ENCODE results near the gene NFS1.

Gene NFS1

DNA sequence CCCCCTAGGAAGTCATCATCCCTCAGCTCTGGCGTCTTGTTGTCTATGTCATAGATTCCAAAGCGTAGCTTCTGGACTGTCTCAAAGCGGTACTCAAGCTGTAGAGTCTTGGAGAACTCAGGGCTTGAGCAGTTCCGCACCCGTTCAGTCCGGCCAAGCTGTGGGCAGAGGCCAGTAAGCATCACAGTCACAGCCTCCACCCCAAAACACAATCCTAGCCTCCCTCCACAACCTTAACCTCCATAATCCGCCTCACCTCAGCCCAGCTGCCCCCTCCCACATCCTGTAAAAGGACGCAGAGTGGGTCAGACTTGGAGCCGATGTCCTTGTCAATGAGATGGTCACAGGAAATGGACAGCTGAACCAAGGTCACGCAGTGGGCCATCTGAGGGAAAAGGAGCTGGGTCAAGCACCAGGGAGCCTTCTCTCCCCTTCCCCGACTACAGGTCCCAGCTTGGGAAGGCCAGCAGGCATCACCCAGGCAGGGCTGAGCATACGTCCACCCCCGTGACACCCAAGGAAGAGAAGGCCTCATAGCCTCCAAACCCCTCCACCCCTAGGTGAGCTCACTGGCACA lies 66.5 kb downstream of the NFS1 start:
- in situ Hi-C loops (cut with HindIII; ENCODE audit: low pct_ligation_motif_present, low sequenced_read_pairs), result no loop called here
- TF ChIP-seq CTCF (IDR thresholded peaks at IDR 0.05; ENCODE audit: low read depth, low read length, missing control alignments), result no peak
- Histone ChIP-seq H3K27ac (no peak overlapping the region), H3K36me3 (replicated peaks) (peaks cover 42% of the 10 kb centered on the region), H3K27me3 (replicated peaks) (no peaks in the 10 kb centered on the region), H3K4me3 (ENCODE audit: low read depth, low read length) (no peak overlapping the region)
- DNase-seq, result no peak

GRCh38 chr20:35630636-35631035 lies 68.5 kb downstream of the NFS1 start:
- Histone ChIP-seq H3K27ac (no peak overlapping the region), H3K36me3 (replicated peaks) (peaks cover 54% of the 10 kb centered on the region), H3K4me3 (ENCODE audit: low read depth, low read length) (no peak overlapping the region), H3K27me3 (replicated peaks) (no peaks in the 10 kb centered on the region)
- TF ChIP-seq CTCF (IDR thresholded peaks at IDR 0.05; ENCODE audit: low read depth, low read length, missing control alignments), result no peak
- no peak for DNase-seq
- in situ Hi-C loops (cut with HindIII; ENCODE audit: low pct_ligation_motif_present, low sequenced_read_pairs), result no loop called here

DNA sequence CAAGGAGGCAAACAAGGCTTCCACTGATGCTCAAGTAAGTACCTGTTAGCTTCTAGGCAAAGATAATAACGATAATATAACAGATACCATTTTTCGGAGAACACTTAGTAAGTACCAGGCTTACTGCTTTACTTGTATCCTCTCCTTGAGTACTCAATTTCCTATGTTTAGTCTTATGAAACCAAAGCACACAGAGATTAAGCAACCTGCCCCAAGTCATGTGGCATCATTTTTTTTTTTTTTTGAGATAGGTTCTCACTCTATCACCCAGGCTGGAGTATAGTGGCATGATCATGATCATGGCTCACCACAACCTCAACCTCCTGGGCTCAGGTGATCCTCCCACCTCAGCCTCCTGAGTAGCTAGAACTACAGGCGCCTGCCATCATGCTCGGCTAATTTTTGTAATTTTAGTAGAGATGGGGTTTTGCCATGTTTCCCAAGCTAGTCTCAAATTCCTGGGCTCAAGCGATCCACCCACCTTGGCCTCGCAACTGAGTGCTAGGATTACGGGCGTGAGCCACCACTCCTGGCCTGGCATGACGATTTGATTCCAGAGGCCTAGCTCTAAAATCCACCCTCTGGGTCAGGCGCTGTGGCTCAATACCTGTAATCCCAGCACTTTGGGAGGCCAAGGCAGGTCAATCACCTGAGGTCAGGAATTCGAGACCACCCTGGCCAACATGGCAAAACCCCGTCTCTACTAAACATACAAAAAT lies 69.6 kb downstream of the NFS1 start:
- in situ Hi-C loops (cut with HindIII; ENCODE audit: low pct_ligation_motif_present, low sequenced_read_pairs), result no loop called here

GRCh38 chr20:35627121-35627520 lies 72.0 kb downstream of the NFS1 start:
- H3K27ac ChIP-seq, result no peak overlapping the region
- no peaks in the 10 kb centered on the region for H3K27me3 ChIP-seq (replicated peaks)
- TF ChIP-seq CTCF (IDR thresholded peaks at IDR 0.05; ENCODE audit: low read depth, low read length, missing control alignments), result no peak
- H3K36me3 ChIP-seq (replicated peaks), result peaks cover 58% of the 10 kb centered on the region
- no peak overlapping the region for H3K4me3 ChIP-seq (ENCODE audit: low read depth, low read length)
- in situ Hi-C loops (cut with HindIII; ENCODE audit: low pct_ligation_motif_present, low sequenced_read_pairs), result no loop called here
- no peak for DNase-seq

More for the DNA sequence above, 69.6 kb downstream of the NFS1 start:
- Histone ChIP-seq H3K27ac (no peak overlapping the region), H3K4me3 (ENCODE audit: low read depth, low read length) (no peak overlapping the region), H3K36me3 (replicated peaks) (peaks cover 64% of the 10 kb centered on the region), H3K27me3 (replicated peaks) (no peaks in the 10 kb centered on the region)
- TF ChIP-seq CTCF (IDR thresholded peaks at IDR 0.05; ENCODE audit: low read depth, low read length, missing control alignments), result no peak
- no peak for DNase-seq

- DNase-seq, result no peak
- in situ Hi-C loops (cut with HindIII; ENCODE audit: low pct_ligation_motif_present, low sequenced_read_pairs), result no loop called here
- Histone ChIP-seq H3K36me3 (replicated peaks) (peaks cover 54% of the 10 kb centered on the region), H3K27ac (no peak overlapping the region), H3K27me3 (replicated peaks) (no peaks in the 10 kb centered on the region), H3K4me3 (ENCODE audit: low read depth, low read length) (no peak overlapping the region)
- TF ChIP-seq CTCF (IDR thresholded peaks at IDR 0.05; ENCODE audit: low read depth, low read length, missing control alignments), result no peak
Measured at GRCh38 chr20:35626386-35627001, 72.7 kb downstream of the NFS1 start.

Data from brain microvascular endothelial cell (primary cell).